Activated T-cell treated with anti-CD3 and anti-CD28 coated beads, Interleukin-2, amount 50 U/mL, for 1 hour (primary cell): ENCODE results near the gene KATNIP.

Source experiments
- DNase-seq: peaks from one replicate; pipeline ENCODE4 v3.0.0-alpha.2; 2020

Gene KATNIP

DNA sequence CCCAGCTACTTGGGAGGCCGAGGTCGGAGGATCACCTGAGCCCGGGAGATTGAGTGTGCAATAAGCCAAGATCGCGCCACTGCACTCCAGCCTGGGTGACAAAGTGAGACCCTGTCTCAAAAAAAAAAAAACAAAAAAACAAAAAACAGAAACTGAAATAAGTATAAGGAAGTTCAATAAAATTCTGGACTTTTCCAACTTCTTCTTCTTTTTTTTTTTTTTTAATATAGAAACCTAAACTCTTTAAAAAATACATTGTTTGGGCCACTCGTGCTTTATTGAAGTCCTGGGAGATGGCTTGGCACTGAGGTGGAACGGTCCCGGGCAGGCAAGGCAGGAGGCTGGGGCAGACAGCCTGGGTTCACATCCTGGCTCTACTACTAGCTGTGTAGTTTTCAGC, 36.8 kb downstream of the KATNIP start:
- DNase-seq, result no peak

DNA sequence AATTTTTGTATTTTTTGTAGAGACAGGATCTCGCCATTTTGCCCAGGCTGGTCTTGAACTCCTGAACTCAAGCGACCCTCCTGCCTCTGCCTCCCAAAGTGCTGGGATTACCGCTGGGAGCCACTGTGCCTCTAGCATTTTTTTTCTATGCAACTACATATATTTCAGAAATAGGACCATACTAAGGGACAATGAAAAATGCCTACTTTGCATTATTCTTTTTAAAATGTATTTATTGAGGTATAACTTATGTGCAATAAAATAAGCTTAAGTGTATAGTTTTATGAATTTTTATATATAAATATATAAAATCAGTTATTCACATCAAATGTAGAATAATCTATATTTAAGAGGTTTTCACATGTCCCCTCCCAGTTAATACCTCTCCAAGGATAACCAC, 38.1 kb downstream of the KATNIP start:
- DNase-seq, result no peak

- no peak for DNase-seq
These were observed 41.9 kb downstream of the KATNIP start for GRCh38 chr16:27591837-27592236.

DNA sequence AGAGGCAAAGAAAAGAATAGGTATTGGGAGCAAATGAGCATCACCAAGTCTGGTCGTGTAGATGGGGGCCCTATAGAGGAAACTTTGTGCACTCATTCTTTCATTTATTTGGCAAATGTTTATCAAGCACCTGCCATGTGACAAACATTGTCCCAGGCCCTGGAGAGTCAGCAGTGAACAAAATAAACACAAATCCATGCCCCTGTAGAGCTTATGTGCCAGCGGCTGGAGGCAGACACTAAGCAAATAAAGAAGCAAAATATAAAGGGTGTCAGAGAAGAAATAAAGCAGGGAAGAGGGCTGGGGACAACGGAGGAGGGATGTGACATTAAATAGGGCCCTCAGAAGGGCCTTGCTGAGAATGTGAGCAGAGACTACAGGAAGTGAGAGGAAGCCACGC, 45.5 kb downstream of the KATNIP start:
- DNase-seq, result no peak

- no peak for DNase-seq
These were observed 46.0 kb downstream of the KATNIP start for GRCh38 chr16:27595993-27596392.

DNA sequence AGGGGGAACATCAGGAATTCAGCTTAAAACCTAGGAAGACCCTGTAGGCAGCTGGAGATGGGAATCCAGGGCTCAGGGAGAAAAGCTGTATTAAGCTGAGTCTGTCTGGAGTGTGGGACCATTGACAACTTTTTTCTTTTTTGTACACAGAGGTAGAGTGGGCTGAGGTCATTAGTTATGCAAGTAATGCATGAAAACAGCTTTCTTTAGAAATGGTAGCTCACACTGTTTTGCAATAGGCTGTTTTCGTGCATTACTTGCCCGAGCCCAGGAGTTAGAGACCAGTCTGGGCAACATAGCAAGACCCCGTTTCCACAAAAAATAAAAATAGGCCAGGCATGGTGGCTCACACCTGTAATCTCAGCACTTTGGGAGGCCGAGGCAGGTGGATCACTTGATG, 46.5 kb downstream of the KATNIP start:
- no peak for DNase-seq

DNA sequence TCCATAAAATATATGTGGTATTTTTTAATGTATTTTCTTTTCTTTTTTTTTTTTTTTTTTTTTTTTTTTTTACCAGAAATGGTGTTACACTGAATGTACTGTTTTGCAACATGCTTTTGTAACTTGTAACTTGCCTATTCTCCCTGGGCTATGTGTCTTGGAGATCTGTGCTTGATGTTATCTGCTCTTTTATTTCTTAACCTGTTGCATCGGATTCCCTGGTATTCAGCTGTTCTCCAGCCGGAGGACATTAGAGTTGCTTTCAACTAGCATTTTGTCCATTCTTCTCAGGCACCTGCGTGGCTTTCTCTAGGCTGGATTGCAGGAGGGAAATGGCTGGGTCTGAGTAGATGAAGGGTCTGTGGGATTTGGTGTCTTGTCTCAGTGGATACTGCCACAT, 47.4 kb downstream of the KATNIP start:
- no peak for DNase-seq

DNA sequence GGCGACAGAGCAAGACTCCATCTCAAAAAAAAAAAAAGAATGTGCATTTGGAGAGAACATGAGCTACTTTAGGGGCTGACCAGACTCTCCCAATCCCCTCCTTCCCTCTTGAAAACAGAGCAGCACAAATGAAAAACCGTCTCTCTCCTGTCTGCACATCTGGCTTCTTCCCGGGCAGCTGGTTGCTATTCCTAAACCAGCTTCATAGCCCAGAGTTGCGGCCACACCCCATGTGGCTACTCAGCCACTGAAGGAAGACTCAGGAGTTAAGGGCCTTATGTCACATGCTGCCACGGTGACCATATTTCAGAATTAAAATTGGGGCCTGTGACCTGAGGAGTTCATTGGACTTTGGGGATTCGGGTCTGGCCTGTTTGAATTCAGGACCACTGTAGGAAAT, 48.3 kb downstream of the KATNIP start:
- DNase-seq, result no peak

DNA sequence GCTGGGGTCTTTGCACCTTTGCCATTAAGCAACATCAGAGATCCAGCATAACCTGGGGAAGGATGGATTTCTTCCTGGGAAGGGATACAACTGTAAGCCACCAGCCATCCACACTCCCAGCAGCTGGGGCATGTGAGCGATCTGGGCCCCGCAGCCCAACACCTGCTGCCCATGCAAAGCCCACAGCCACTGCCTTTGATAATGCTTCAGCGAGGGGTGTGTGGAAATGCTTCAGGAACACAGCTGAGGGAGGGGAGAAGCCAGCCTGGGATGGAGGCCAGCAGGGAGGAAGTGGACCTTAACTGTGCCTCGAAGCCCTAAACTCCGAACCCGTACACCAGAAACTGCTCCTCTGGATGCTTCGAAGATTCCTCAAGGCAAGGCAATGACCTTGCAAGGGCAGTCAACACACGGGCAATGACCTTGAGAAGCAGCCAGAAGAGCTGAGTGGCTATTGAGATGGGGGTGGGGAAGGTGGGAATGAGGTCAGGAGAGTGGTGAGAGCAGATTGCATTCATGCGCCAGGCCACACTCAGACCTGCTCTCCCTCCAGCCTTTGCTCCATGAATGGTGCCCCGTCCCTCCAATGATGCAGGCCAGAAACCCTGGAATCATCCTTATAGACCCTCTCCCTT, 49.1 kb downstream of the KATNIP start:
- no peak for DNase-seq

- no peak for DNase-seq
These were observed 49.7 kb downstream of the KATNIP start for GRCh38 chr16:27599606-27600005.
